Epithelial cell of proximal tubule (primary cell): ENCODE data around the gene GAD2. TPM values are rescaled to one million over a fixed set of nuclear protein-coding genes. Genes with fewer than 3 reads are reported as not detected.

ENCODE experiments used
- total RNA-seq: library from RNA; depleted of rRNA; stranded (reverse); fragments of >200 nt; gene quantifications from 2 replicates; pipeline ENCODE4 v1.2.3, GENCODE V29; 2015

Gene GAD2
- total RNA-seq, 1 donor from 2014 or later = not detected

Other genes starting within 250 kb of the GAD2 start
- 1.6 and 3.1 TPM in 2 replicates for gene APBB1IP, start 221.6 kb downstream of the GAD2 start, total RNA-seq